GM21515 (cell line): ENCODE results near the gene NOC4L.
A peak's percentile ranks its signal among the peaks of the same experiment; 100 is the strongest.
"Not testable (repeated sequence)": the region's sequence is repeated elsewhere in the genome, so short reads cannot be mapped to it uniquely, and the experiment has no call there.

Experiments
- ATAC-seq: cut with Tn5 transposase; IDR thresholded peaks from one replicate; pipeline ENCODE4 v1.9.1; 2021; ENCODE audit not compliant: unreplicated experiment

Gene NOC4L

DNA sequence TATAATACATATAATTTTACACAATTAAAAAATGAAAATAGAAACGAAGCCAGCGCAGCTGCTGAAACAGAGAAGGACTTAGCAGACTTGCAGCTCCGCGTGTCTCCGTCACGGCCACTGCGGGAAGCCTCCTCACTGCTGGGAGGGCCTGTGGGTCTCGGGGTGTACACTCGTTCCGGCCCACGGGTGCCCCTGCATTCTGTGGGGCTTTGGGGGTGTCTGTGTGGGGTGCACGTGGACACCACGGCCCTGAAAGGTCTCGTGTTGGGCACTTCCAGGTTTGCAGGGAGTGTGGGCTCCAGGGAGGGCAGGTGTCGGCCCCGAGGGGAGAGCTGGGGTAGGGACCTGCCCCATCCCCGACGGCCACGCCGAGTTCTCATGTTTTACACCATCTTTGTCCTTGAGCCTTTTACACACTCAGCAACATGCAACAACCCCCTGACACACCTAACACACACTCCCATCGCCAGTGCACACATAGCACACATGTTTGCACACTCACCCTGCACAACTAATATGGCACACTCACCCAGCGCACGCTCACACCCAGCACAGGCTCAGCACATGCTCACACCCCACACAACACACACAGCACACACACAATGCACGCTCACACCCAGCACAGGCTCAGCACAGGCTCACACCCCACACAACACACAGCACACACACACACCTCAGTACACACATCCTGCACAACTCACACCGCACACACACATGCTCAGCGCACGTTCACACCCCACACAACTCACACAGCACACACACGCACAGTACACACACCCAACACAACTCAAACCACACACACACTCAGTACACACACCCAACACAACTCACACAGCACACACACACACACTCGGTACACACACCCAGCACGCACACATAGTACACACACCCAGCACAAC, 36.6 kb downstream of the NOC4L start:
- no peak for ATAC-seq

DNA sequence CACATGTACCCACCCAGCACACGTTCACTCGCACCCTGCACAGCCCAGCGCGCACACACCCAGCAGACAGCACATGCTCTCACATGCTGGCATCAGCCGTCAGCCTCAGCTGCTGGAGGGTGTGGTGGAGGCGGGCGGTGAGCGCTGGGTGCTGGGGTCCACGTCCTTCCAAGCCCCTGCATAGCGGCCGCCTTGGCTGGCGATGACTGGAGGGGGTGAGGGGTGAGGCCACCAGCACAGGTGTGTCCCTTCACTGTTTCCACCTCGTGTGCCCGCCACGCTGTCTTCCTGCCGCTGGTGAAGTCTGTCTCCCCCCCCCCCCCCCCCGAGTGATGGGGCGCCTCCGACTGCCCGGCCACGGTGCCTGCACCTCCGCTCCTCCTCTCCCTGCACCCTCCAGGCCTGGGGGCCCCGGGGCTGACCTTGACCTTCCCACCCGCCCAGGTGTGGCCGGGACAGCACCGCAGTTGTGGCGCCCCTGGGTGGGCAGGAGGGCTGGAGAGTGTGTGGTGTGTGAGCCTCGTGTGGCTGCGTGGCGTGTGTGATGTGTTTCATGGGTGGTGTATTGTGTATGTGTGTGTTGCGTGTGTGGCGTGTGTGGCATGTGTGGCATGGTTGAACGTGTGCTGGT, 37.4 kb downstream of the NOC4L start:
- ATAC-seq: no peak

DNA sequence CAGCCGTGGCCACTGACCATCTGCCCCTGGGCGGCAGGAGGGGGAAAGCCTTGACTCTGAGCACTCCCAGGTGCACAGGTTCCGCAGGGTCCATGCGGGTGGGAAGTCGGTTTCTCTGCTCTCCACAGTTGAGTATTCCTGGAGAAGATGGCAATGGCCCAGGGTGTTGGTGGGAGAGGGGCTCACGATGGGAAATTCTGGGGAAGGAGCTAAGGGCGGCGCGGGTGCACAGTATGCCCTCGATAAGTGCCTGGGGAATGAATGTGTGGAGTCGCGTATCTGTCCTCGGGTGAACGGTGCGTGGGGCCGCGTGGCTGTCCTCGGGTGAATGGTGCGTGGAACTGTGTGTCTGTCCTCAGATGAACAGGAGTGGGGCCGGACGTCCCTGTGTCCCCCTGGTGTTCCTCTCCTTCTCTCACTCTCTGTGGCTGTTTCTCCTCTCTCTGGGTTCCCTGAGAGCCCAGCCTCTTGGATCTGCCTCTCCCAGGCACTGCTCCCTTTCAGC, 38.0 kb downstream of the NOC4L start:
- ATAC-seq: no peak

DNA sequence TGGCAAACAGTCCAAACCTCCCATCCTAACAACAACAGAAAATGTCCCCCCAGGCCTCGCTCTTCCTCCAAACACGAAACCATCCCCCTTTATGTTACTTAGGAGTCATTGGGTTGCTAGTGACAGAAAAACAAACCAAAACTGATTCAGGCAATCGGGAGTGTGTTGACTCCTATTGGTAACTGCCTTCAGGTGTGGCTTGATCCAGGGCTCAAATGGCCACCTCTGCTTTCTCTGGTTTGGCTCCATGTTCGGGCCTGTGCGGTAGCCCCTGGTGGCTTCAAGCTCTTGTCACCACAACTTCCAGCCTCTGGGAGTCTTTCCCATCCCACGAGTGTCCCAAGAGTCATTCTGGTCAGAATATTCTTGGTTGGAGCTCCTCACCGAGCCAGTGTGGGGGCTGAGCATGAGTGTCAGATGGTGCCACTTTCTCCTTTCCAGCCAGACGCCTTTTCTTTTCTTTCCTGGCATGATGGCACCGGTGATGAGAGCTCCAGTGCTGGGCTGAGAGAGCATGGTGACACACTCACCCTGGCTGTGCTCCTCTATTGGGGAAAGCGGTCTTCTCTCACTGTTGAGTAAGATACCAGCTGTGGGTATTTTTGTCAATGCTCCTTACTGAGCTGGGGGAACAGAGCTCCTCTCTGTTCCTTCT, 38.6 kb downstream of the NOC4L start:
- ATAC-seq: no peak

DNA sequence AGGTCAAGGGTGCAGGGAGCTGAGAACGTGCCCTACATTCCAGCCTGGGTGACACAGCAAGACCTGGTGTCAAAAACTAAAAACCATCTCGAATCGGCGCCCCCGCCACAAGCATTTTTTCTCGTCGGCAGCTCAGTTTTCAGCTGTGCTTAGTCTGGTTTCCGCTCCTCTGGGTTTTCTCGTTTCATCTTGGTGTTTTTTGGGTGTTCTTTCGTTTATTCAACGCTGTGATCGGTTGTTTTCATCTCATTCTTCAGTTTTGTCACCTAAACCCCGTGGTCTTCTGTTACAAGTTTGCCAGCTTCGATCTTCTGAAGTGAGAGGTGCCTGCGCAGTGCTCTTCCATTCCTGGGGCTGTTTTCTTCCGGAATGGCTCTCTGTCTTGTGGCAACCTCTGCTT, 41.4 kb downstream of the NOC4L start:
- ATAC-seq: no peak

DNA sequence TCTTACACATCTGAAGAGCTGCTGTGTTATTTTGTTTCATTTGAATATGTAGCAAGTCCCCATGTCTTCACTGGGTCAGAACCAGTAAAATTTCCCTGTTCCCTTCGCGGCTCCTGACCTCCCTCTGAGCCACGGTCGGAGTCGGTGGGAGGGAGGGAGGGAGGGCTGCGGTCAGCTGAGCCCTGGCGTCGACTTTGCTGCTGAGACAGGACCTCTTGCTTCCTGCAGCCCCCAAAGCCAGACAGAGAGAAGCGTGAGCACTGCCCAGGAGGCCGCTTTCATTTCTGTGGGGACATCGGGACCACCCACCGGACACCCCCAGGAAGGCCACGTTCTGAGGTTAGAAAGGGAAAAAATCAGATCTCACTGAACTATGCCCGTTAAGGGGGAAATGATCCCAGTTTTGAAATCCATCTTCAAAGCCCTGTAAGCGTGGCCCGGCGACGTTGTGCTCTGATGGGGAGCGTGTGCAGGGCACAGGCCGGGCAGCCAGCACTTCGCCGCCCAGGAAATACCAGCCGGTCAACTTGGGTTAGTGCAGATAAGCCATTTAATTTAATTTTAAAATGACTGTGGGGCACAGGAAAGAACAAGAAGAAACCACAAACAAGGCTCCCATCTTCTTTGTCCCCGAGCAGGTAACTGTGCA, 42.1 kb downstream of the NOC4L start:
- no peak for ATAC-seq

DNA sequence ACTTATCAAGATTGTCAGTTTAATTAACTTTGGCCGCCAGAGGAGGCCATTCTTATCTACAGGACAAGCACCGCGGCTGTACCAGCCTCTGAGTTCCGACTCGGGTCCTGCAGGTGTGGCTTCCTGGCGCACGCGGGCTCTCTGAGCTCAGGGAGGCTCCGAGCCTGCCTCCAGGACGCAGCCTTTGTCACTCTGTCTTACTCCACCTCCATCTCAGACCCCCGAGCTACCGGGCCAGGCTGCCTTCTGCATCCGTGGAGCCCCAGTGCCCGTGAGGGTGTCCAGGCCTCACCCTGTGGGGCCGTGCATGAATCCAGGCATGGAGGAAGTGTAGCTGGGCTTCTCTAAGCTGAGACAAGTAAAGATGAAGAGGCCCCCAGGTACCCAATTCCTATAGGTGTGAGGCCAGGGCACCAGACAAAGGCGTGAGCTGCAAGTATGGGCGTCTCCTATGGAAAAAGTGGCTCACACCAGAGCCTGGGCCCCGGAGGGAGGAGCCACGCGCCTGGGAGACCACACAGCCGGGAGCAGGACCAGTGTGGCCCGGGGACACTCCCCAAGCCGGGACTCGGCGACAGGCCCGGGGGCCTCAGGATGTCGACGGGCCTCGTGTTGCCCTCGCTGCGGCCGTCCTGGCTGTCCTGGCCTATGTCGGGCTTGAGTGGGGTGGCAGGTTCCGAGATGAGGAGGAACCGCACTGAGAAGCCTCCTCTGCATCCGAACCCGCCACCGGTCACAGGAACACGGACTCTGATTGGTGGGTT, 42.8 kb downstream of the NOC4L start:
- no peak for ATAC-seq

DNA sequence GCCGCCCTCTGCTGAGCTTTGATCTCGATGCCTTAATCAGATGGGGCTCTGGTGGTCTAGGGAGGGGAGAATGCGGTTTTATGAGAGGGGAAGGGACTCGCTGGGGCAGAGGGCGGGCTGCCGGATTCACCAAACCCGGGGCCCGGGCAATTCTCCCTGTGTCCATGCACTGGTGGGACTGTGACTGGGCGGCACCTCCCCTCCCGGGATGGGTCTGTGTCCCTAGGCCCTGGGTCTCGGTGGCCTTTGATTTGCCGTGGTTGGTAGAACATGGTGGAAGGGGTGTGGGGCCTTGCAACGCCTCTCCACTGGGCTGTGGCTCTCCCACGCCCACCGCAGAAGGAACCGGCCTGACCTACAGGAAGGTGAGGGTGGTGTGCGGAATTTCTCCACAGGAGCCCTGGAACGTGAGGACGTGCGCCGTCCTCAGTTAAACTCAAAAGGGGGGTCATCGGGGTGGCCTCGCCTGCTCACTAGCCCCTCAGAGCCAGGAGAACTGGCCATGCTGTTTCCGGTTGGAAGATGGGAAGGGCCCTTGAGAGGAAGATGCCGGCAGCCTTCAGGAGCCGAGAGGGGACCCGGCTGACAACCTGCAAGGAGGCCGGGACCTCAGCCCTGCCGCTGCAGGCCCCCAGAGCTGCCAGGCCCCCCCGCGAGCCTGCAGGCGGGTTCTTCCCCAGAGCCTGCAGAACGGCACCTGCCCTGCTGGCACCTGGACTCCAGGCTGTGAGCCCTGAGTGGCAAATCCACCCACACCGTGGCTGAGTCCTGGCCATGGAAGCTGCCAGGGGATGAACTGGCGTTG, 43.6 kb downstream of the NOC4L start:
- ATAC-seq: no peak

DNA sequence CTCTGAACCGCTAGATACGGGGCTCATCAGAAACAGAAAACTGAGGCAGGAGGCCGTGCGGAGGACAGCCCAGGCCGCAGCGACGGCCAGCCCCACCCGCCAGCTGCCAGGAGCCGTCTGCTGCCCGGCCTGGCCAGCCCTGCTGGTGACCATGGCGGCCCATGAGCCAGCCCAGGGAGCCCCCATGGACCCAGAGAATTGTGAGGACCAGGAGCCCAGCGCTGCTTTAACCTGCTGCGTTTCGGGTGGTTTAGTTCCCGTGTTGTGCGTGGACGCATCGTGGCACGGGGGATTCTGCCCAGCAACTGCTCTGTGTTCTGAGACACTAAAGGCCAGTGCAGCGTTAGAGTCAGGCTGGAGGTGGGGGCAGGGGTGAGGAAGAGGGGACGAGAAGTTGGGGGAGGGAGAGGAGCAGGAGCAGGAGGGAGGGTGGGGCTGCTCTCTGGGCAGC, 44.2 kb downstream of the NOC4L start:
- ATAC-seq: no peak

DNA sequence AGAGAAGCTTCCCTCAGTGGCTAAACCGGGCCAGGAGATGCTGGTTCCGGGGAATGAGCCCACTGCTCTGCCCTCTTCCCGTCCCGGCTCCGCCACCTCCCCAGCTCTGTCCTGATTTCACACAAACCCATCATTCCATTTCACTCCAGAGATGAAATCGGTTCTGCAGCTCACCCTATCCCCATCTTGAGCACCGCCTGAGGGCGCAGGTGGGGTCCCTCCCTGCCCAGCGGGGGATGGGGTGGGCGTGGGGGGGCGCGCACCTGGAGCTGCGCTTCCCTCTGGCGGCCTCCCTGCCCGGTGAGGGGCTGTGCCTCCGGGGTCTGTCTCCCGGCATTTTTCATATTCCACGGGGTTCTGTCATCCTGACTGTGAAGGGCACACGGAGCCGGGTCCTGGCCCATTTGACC, 44.7 kb downstream of the NOC4L start:
- no peak for ATAC-seq

DNA sequence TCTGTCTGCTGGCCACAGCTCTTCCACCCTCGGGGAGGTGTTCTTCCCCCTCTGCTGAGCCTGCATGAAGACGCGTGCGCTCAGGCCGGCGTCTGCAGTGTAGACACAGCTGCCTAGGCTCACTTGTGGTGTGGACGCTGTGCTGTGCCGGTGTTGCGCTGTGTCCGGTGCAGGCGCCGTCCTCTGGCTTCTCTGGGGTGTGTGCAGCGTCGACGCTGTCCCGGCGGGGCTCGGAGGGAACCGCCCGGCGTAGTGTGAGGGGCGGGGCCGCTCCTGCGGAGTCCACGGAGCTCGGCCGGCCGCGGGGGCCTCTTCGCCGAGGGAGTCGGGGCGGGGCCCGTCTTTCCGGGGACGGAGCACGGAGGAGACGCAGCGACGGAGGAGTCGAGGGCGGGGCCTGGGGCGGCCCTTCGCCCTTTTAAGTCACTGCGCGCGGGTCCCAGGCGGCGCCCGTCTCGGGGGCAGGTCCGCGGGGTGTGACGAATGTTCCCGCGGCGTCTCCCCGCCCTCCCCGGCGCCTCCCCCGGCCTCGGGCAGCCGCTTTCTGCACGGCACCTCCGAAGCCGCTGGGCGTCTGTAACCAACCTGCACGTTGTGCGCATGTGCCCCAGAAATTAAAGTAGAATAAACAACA, 45.2 kb downstream of the NOC4L start:
- ATAC-seq: peak; percentile 94

DNA sequence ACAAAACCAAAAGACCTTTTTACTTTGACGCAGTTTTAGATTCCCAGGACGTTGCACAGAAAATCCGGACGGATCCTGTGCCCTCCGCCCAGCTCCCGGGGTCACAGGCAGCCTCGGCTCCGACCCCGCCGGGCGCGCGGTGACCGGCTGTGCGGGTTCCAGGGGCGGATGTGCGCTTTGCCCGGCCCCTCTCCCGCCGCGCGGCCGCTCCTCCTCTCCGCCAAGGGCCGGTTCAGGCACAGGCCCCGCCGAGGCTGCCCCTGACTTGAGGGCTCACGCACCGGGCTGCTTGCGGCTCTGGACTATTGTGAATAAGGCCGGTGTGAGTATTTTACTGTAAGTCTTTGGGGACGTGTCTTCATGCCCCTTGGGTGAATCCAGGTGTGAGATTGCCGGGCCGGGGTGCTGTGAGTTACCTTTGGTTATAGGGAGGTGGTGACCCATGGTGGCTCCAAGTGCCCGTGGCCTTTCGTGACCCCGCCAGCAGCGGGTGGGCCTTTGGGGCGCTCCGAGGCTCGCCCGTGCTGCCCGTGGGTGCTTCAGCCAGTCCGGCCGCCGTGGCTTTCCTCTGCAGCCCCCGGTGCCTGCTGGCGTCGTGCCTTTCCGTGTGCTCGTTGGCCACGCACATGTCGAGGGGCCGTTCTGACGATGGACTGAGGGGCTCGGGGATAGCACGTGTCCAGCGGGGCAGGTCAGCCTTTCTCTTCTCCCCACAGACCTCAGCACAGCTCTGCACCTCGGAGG, 45.9 kb downstream of the NOC4L start:
- ATAC-seq: peak; percentile 20

DNA sequence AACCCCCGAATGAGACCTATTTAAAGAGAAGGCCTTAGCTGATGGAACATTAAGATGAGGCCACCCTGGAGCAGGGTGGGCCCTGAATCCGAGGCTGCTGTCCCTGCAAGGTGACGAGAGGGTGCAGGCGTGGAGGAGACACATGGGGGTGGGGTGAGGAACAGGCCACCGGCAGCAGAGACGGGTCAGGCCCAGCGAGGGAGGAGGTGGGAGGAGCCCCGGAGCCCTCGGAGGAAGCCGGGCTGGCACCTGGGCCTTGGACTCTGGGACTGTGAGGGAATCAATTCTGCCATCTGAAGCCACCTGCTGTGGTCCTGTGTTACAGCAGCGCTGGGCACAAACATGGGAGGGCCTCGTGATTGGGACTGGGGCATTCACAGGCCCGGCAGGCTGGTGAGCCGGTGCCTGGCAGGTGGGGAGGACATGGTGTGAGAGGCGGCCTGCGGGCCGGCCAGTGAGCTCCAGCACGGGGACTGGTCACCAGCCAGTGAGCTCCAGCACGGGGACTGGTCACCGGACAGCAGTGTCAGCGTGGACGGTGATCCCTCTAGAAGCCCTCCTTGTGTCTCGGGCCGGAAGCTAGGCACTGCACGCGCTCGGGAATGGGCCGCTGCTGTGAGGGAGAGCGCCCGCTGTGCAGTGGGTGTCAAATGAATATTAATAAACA, 46.7 kb downstream of the NOC4L start:
- ATAC-seq: no peak

DNA sequence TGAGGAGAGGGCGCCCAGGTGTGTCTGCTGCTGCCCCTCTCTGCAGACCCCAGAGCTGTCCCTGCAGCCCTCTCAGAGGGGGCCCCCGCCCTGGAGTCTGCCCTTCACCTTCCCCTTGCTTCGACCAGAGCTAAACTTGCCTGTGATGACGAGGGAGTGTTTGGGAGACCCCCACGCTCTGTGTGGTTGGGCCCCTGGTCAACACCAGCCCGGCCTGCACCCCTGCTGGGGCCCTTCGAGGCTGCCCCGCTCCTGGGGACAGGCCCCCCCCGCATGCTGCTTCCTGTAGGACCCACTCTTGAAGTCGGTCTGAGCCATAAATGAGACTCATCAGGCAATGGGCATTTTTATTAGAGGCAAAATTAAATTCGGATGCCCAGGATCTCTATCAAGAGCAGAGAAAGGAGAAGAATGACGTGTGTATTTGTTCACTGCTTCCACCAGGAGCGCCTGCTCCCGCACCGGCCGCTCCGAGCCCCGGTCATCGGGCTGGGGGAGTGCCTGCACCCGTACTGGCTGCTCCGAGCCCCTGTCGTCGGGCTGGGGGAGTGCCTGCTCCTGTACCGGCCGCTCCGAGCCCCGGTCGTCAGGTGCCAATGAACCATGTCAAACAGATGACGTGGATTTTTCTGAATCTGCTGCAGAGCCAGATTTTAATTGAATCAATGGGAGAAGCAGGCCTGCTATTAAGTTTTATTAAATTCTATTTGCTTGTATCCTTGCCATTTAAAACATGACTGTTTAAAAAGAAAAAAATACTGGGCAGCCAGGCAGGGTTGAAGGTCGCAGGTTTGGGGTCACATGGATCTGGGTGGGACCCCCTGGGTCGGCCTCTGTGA, 47.7 kb downstream of the NOC4L start:
- ATAC-seq: no peak

DNA sequence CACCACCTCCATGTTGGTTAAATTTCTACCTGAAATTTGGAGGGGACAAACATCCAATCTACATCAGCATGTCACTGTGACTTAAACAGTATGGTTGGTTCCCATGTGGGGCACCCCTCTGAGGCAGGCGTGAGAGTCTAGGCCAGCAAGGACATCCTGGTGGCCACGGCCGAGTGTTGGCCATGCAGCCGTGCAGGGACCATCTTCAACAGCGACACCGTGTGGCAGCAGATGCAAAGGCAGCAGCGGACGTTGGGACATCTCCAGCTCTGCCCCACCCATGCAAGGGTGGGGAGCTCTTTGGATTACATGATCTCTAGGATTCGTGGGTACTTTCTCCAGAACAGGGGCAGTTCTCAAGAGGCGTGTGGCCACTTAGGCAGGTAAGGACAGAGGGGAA, 49.8 kb downstream of the NOC4L start:
- no peak for ATAC-seq

DNA sequence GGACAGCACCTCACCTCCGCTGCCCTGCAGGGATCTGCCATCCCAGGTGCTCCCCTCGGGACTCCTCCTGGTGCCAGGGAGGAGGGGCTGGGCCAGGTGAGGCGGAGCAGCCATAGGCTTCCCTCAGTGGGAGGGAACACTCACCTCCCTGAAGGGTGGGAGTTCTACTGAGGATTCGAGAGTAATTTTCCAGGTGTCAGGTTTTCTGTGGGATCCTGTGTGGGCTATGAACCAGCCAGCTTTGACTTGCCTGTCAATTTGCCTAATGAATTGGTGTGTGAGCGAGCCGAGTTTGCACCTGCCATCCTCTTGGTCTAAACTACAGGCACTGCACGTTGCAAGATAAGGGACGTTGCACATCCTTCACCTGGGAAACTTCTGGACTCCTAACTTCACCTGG, 50.3 kb downstream of the NOC4L start:
- ATAC-seq: no peak

DNA sequence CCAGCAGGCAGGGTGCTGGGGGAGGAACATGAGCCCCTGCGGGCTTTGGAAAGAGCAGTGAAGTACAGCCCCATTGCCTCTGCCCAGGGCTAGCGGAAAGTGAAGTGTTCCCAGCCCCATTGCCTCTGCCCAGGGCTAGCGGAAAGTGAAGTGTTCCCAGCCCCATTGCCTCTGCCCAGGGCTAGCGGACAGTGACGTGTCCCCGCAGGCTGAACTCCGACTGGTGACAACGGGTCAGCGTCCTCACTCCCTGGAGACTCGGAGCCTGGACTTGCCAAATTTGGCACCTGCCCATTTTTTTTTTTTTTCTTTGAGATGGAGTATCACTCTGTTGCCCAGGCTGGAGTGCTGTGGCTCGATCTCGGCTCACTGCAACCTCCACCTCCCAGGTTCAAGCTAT, 51.0 kb downstream of the NOC4L start:
- ATAC-seq: not testable (repeated sequence)
